PC-3 (cell line): Measurements from ENCODE around the gene ANAPC2.

Source experiments
- CTCF ChIP-seq: fragments of 300-600 bp; sonication (generic); conservative IDR thresholded peaks from 2 replicates; pipeline ENCODE4 v1.5.1; 2017; ENCODE audit warnings: antibody characterized with exemption, low read depth, mild to moderate bottlenecking, low read length
- EZH2 ChIP-seq: fragments of 300-600 bp; sonication (generic); IDR thresholded peaks from one replicate; pipeline ENCODE4 v1.6.1; 2017; ENCODE audit warnings: antibody characterized with exemption, mild to moderate bottlenecking, low read length; ENCODE audit not compliant: unreplicated experiment

- no peak for TF ChIP-seq CTCF
- TF ChIP-seq EZH2, result no peak
Measured at GRCh38 chr9:137175345-137175961, 12.9 kb downstream of the ANAPC2 start.
